ENCODE data around the gene SLC29A1. TPM values are rescaled to one million over a fixed set of nuclear protein-coding genes. Genes with fewer than 3 reads are reported as not detected.

The SLC29A1 gene
- polyA plus RNA-seq, 3 donors: 34.0 to 38.5 (median 35.8) TPM

DNA sequence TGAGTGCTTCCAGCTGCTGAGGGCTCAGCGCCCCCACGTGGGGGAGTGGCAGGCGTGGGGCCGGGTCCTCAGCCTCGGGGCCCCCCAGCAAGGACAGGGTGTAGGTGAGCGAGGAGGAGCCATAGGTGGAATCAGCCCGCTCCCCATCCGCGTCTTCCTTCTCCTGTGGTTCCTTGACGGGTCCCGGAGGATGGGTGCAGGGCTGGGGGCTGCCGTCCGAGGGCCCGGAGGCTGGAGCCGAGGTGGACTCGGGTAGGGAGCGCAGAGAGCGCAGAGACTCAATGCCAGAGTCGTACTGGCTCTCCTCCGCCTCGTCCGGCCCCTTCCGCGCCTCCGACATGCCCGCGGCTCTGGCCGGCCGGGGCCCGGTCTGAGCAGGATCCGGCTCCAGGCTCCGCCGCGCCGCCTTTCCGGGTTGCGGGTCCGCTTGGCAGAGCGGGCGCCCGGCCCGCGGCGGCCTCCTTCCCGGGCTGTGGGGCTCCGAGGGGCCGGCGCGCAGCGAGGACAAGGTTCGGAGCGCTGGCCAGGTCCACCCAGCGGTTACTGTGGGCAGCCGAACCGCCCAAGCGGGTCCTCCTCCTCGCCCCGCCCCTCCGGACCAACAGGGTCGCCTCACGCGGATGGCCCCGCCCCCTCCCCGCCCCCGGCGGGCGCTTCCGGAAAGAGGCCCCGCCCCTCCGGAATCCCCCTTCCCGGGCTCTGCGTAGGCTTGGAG is 41.8 kb downstream of the SLC29A1 start, which contains the start of gene NFKBIE:
Gene NFKBIE (minus strand): TSS at position 545 of the 715 bp plus-strand sequence. CDS start 205 bp downstream, at position 340.
- DNase-seq: peak; percentile 94

DNA sequence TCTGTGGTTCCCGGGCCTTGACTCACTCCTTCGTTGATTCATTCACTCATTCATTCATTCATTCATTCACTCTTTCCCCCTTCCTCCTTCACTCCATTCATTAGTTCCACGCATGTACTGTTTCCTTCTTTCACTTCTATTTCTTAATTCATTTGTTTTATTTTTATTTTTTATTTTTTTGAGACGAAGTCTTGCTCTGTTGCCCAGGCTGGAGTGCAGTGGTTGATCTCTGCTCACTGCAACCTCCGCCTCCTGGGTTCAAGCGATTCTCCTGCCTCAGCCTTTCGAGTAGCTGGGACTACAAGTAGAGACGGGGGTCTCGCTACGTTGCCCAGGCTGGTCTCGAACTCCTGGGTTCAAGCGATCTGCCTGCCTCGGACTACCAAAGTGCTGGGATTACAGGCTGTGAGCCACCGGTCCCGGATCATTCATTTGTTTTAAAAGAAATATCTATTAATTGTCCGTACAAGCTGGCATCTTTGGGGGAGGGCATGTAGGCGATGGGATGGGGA is 42.4 kb downstream of the SLC29A1 start:
- DNase-seq: no peak

DNA sequence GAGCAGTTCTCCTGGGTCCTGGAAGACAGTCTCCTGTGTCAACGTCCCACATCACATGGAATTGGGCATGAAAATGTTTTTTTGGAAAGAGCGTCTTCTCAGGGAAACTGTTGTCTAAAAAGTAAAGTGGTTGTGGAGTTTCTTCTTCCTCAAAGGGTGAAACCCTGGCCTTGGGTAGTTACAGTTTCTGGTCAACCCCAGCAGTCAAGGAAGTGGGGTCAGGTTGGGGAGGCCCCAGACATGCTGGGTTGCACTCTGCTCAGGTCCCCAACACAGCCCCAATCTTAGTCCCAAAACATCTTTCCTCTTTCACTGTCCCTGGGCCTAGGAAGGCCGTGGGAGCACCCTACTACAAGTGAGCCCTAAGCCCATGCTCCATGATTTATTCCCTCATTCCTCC is 43.0 kb downstream of the SLC29A1 start:
- DNase-seq: no peak

DNA sequence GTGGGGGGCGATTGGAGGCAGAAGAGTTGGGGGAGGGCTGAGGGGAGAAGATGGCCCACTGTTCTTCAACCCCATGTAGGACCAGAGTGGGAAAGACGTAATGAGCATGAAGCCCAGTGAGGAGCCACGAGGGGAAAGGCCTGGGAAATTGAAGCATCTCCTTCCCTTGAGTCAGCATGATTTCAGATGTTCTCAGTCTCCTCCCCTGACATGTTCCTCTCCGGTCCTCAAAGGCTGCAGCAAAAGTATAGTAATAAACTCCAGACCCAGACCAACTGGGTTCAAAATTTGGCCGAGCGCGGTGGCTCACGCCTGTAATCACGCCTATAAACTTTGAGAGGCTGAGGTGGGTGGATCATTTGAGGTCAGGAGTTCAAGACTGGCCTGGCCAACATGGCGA is 43.9 kb downstream of the SLC29A1 start:
- no peak for DNase-seq

DNA sequence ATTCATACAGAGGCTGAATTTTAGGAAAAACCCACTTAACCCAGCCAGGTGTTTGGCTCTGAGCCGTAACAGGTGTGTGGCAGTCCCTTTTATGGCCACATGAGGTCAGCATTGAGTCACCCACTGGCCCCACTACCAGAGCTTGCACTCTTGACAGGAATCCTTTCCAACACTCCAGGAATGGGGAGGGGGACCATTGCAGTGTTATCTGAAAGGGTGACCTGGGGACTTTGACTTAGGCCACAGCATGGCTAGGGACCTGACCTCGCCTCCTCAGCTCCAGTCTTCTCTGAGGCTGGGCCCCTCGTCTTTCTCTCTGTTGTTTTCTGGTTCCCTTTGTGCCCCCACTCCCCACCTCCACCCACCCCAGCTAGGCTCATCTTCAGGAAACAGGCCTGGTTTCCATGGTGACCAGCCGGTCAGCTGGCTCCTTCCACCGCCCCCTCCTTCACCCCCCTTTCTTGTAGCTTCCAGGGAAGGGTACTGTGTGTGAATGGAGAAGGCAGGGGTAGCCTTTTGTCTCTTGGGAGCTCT is 44.8 kb downstream of the SLC29A1 start:
- DNase-seq: peak; percentile 65

DNA sequence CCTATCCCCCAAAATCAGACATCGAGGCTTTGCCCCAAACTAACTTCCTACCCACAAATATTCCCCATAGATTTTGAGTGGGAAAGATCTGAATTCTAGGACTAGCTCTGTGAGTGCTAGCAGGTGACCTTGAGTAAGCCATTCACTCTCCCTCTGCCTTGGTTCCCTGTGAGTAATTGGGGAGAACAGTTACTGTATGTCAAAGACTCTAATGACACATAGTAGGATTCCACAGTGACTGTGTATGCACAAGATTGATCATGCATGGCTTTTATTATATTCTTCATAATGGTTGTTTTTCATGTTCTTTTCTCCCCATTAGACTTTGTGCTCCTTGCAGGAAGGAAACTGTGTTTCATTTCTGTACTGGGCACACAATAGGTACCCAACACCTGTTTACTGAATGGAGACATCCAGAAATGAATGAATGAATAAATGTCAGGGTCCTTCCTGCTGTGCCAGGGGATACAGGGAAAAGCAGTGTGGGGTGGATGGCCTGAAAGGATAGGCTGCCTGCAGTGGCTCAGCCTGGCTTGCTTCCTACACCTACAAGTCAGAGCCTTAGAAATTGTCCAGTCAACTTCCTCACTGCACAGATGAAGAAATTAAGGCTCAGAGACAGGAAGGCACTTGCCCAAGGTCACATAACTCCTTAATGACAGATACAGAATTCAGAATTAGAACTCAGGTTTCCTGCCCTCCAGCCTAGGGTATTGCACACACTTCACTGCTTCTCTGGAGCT is 46.0 kb downstream of the SLC29A1 start:
- DNase-seq: no peak

DNA sequence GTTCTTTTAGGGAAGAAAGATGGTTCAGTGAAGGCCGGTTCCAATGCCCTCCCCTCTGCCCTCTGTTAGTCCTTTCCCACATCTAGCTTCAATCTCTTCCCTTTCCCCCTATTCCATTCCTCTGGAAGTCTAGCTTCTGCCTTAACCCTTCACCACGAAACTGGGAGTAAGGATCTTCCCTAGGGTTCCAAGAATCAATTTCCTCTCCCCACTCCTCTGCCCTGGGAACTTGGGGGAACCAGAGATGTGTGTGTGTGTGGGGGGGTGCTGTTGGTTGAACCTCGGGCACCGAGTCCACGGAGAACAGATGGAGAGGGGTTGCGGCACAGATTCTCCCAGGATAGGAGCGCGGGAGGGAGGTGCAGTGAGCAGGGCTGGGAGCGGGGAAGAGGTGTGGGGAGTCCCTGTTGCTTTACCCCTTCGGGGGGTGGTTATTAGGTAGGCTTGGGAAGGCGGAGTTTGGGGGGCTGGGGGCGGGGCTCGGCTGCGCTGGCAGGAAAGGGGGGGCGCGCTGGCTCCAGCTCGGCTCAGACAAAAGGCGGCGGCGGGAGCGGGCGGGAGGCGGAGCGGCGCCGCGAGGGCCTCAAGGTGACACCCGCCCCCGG is 46.6 kb downstream of the SLC29A1 start, which contains the start of gene TMEM151B:
Gene TMEM151B (plus strand): TSS at position 530 of the 605 bp plus-strand sequence. CDS start 293 bp downstream, outside the sequence.
- no peak for DNase-seq

DNA sequence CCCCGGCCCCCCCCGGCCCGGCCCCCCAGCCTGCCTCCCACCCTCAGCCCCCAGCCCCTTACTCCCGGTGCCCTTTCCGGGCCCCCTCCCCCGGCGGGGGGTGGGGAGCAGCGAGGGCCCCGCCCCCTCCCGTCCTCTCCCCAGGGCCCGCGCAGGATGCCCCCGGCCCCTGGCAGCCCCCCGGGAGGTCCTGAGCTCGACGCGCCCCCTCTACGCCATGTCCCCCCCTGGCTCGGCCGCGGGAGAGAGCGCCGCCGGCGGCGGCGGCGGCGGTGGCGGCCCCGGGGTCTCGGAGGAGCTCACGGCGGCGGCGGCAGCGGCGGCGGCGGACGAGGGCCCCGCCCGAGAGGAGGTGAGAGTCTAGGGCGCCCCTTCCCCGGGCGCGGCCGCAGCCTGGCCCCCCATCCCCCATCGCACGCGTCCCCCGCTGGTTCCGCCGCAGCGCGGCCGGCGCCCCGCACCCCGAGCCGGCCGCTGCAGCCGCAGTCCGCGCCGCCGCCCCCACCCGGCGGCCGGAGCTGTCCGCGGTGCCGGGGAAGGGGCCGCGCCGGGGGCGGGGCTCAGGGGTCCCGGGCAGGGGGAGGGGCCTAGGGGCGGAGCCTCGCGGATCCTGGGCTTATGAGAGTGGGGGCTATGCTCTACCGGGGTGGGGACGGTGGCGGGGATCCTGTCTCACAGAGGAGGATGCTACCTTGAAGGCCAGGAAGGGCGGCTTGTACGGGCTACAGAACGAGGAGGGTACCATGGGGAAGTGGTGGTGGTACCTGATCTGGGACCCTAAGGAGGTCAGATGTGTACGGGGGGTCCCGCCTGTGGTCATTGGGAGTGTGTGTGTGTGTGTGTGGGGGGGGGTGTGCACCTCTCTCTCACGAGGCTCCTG is 47.4 kb downstream of the SLC29A1 start:
- no peak for DNase-seq

DNA sequence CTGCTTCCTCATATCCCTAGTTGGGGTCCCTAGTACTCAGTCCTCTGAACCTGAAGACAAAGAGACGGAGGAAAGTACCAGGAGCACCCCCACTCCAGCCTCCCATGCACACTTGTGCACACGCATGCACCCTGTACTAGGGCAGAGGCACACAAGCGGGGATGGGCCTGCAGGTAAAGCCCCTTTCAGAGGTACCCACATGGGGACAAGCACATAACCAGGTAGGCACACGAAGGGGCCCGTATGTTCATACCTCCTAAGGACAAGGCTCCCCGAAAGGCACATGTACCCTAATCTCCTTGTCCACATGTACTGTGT is 48.0 kb downstream of the SLC29A1 start:
- no peak for DNase-seq

DNA sequence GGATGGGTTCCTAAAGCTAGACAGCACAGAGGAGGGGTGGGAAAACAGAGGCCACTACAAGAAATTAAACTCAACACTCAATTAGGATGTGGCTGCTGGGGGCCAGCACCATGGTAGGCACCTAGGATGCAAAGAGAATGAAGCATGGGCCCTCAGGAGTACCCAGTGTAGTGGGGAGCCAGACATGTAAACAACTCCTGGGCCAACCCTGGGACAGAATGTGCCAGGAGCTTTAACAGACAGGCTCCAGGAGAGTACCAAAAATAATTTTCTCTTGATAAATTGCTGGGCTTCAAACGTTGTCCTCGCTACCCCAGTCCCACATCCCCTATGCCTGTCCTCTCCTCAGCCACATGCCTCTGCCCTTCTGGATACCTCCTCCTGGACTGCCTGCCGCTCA is 48.5 kb downstream of the SLC29A1 start:
- DNase-seq: no peak

DNA sequence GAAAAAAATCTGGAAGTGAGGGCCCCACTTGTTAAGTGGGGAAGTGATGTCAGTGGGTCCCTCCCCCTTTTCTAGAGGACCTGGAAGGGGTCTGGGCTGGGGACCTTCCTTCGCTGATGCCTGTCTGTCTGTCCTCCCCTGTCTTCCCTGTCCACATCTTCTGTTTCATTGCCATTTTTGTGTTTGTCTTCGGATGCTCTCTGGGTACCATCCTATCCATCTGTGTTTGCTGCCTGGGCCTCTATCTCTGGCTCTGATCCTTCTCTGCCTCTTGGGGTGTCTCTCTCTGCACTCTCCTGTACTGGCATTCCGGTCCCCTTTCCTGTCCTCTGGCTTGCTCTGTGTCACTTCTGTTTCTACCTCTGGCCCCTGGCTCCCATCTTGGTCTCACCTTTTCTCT is 49.1 kb downstream of the SLC29A1 start:
- no peak for DNase-seq

DNA sequence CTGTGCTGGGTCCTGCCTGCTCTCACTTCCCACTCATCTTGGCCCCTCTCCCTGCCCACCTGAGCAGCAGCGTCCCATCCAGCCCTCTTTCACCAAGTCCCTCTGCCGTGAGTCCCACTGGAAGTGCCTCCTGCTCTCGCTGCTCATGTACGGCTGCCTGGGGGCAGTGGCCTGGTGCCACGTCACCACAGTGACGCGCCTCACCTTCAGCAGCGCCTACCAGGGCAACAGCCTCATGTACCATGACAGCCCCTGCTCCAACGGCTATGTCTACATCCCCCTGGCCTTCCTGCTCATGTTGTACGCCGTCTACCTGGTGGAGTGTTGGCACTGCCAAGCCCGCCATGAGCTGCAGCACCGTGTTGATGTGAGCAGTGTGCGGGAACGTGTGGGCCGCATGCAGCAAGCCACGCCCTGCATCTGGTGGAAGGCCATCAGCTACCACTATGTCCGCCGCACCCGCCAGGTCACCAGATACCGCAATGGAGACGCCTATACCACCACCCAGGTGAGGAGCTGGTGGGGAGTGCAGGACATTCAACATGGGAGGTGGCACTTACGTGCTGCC is 49.7 kb downstream of the SLC29A1 start:
- DNase-seq: no peak

DNA sequence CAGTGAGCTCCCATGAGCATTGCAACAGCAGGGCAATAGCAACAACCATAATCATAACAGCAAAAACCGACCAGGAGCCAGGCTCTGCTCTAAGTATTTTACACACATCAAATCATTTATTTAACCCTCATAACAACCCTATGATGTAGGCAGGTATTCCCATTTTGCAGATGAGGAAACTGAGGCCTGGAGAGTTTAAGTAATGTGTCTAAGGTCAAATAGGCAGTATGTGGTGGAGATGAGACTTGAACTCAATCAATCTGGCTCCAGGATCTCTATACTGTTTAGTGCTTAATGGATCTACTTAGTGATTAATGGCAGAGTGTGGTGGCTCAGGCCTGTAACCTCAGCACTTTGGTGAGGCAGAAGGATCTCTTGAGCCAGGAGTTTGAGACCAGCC is 50.2 kb downstream of the SLC29A1 start:
- DNase-seq: no peak

DNA sequence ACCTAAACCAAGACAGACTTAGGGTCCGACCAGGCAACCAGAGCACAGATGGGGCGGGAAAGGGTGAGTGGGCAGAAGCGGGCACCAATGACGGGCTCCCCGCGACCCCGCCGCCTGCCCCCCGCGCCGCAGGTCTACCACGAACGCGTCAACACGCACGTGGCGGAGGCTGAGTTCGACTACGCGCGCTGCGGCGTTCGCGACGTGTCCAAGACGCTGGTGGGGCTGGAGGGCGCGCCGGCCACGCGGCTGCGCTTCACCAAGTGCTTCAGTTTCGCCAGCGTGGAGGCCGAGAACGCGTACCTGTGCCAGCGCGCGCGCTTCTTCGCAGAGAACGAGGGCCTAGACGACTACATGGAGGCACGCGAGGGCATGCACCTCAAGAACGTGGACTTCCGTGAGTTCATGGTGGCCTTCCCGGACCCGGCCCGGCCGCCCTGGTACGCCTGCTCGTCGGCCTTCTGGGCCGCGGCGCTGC is 51.9 kb downstream of the SLC29A1 start:
- DNase-seq: no peak

DNA sequence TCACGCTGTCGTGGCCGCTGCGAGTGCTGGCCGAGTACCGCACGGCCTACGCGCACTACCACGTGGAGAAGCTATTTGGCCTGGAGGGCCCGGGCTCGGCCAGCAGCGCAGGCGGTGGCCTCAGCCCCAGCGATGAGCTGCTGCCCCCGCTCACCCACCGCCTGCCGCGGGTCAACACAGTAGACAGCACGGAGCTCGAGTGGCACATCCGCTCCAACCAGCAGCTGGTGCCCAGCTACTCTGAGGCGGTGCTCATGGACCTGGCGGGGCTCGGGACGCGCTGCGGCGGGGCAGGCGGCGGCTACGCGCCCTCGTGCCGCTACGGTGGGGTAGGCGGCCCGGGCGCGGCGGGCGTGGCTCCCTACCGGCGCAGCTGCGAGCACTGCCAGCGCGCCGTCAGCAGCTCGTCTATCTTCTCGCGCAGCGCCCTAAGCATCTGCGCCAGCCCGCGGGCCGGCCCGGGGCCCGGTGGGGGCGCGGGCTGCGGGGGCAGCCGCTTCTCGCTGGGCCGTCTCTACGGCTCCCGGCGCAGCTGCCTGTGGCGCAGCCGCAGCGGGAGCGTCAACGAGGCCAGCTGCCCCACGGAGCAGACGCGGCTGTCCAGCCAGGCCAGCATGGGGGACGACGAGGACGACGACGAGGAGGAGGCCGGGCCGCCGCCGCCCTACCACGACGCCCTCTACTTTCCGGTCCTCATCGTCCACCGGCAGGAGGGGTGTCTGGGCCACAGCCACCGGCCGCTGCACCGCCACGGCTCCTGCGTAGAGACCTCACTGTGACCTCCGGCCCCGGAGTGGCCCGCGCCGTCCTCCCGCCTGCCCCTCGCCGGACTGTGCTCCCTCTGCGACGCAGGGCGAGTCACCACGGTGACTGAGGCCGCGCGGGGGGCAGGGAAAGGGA is 52.6 kb downstream of the SLC29A1 start:
- DNase-seq: no peak

DNA sequence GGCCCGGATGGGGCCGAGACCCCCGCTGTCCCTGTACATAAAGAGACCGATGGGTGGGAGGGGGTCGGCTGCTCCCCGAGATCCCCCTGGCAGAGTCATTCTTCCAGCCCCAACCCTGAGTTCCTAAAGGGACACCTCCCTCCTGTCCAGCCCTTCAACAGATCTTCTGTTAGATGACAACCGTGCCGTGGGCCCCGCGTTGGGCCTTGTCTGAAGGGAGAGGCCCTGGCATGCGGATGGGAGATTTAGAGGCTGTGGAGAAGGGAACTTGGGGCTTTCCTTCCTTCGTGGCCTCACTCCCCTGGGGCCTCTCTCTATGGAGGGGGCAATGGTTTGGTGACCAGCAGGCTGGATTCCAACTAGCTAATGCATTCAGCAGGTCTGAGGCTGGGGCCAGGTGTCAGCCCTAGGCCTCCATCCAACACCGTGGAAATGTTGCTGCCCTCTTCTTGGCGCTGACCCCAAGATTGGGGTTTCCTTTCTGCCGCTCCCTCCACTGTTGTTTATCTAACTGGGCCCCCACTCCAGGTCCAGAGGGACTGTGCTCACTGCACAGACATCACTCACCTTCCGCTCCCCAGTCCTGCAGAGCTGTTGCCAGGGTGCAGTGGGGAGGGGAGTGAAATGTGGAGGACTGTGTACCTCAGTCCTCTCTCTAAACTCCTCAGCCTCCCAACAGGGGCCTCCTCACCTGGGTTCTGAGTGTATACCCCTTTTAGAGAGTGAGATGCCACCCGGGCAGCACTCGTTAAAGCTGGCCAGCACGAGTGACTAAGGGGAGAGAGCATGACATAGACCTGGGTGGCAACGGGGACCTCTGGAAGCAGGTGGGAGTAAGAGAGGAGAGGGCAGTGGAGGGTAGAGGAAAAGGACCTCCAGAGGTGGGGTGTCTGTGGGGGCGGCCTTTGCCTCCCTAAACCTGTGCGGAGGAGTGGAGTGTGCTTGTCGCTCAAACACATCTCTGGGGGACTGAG is 53.6 kb downstream of the SLC29A1 start:
- no peak for DNase-seq

DNA sequence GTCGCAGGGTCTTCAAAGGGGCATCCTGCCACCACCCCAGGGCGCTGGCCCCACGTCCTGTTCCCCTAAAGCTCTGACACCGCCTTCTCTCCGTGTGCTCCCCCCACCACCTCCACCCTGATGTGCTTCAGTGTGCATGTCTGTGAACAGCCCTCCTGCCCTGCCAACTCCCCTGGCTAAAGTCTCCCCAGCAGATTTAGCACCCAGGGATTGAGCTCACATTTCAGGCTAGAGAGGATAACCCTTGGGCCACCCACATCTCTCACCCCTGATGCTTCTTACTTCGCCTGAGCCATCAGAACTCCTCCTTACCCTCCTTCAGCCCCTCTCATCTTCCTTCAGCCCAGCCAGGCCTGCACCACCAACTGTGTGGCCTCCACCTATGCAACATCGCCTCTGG is 54.4 kb downstream of the SLC29A1 start:
- no peak for DNase-seq

DNA sequence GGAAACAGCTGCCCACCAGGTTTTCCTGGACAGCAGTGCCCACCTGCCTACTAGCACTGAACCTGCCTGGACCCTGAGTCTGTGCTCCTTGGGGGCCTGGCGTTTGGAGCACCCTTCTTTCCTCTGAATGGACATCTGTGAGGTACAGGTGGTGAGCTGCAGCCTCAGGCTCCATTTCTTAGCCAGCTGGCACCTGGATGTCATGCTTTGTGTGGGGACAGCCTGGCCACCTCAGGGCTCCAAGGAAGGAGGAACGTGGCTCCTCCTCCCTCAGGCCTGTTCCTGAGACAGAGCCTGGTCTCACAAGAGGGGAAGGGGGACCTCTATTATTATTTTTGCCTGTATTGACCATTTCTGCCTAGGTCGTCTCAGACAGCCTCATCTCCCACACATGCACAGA is 54.9 kb downstream of the SLC29A1 start:
- DNase-seq: no peak

All from renal pelvis (tissue), 4 donors.